Stimulated activated naive CD8-positive, alpha-beta T cell treated with anti-CD3 and anti-CD28 coated beads, Interleukin-15, amount 100 ng/mL, for 72 hours (primary cell): ENCODE data around the gene BRD7.
"Not testable (repeated sequence)": the region's sequence is repeated elsewhere in the genome, so short reads cannot be mapped to it uniquely, and the experiment has no call there.

Experiments
- ATAC-seq: fragments of 150-1000 bp; cut with Tn5 transposase; 2 replicates; pipeline ENCODE4 v1.10.0; 2021; ENCODE audit warnings: mild to moderate bottlenecking, moderate library complexity
- DNase-seq, 2 donors: peaks; one replicate each; pipeline ENCODE4 v3.0.0; 2021 to 2022
- H3K27ac Mint-ChIP-seq, 2 donors: one replicate each; pipeline ENCODE4 v1.8.0; 2022; ENCODE audit warnings: mild to moderate bottlenecking in 2 of 2, mixed read lengths in 2 of 2, moderate library complexity in 2 of 2
- H3K27me3 Mint-ChIP-seq: one replicate; pipeline ENCODE4 v1.8.0; 2022; ENCODE audit warnings: mixed read lengths
- H3K4me1 Mint-ChIP-seq: one replicate; pipeline ENCODE4 v1.8.0; 2022; ENCODE audit warnings: mild to moderate bottlenecking, mixed read lengths
- H3K4me3 Mint-ChIP-seq, 2 donors: one replicate each; pipeline ENCODE4 v1.8.0; 2022; ENCODE audit warnings: mild to moderate bottlenecking in 2 of 2, mixed read lengths in 2 of 2, moderate library complexity in 1 of 2
- H3K9me3 Mint-ChIP-seq, 2 donors: one replicate each; pipeline ENCODE4 v1.8.0; 2022; ENCODE audit warnings: mixed read lengths in 2 of 2

The BRD7 gene

GRCh38 chr16:50351952-50352351, 16.8 kb downstream of the BRD7 start:
- H3K4me1 Mint-ChIP-seq, result peaks cover 8% of the 10 kb centered on the region
- DNase-seq, result no peak
- no peaks in the 10 kb centered on the region for H3K27me3 Mint-ChIP-seq
- peak; percentile 46 for ATAC-seq
- no peak overlapping the region for H3K4me3 Mint-ChIP-seq
- peaks cover 5 to 7% of the 10 kb centered on the region in 2 donors for H3K9me3 Mint-ChIP-seq
- no peak overlapping the region for H3K27ac Mint-ChIP-seq

GRCh38 chr16:50351116-50351515, 17.7 kb downstream of the BRD7 start:
- peaks cover 5 to 7% of the 10 kb centered on the region in 2 donors for H3K9me3 Mint-ChIP-seq

GRCh38 chr16:50345210-50345609, 23.6 kb downstream of the BRD7 start:
- H3K4me3 Mint-ChIP-seq, H3K27me3 Mint-ChIP-seq, H3K27ac Mint-ChIP-seq, H3K4me1 Mint-ChIP-seq, DNase-seq, ATAC-seq, H3K9me3 Mint-ChIP-seq: not testable (repeated sequence)

More at GRCh38 chr16:50351116-50351515, 17.7 kb downstream of the BRD7 start:
- ATAC-seq, result no peak
- no peak overlapping the region for H3K4me3 Mint-ChIP-seq
- no peak overlapping the region for H3K27ac Mint-ChIP-seq
- no peaks in the 10 kb centered on the region for H3K27me3 Mint-ChIP-seq
- no peak for DNase-seq
- H3K4me1 Mint-ChIP-seq, result peaks cover 10% of the 10 kb centered on the region

GRCh38 chr16:50343566-50343965, 25.2 kb downstream of the BRD7 start:
- not testable (repeated sequence) for H3K9me3 Mint-ChIP-seq, DNase-seq, H3K4me3 Mint-ChIP-seq, H3K27me3 Mint-ChIP-seq, ATAC-seq, H3K27ac Mint-ChIP-seq
- peaks cover 12% of the 10 kb centered on the region for H3K4me1 Mint-ChIP-seq

- Mint-ChIP-seq H3K9me3 (no peaks in the 10 kb centered on the region), H3K27me3 (no peaks in the 10 kb centered on the region), H3K4me1 (peaks cover 18% of the 10 kb centered on the region), H3K4me3 (no peak overlapping the region), H3K27ac (no peak overlapping the region)
- DNase-seq, result no peak
- no peak for ATAC-seq
These were observed 28.2 kb downstream of the BRD7 start for GRCh38 chr16:50340578-50340977.

- H3K4me3 Mint-ChIP-seq, result peak overlapping the region in 1 of 2 donors; percentile 4
- ATAC-seq (peak; percentile 62), DNase-seq (no peak)
- H3K9me3 Mint-ChIP-seq, result no peaks in the 10 kb centered on the region
- peaks cover 18% of the 10 kb centered on the region for H3K4me1 Mint-ChIP-seq
- peak overlapping the region in 1 of 2 donors; percentile 36 for H3K27ac Mint-ChIP-seq
- no peaks in the 10 kb centered on the region for H3K27me3 Mint-ChIP-seq
These were observed 30.2 kb downstream of the BRD7 start for GRCh38 chr16:50338371-50339231.

GRCh38 chr16:50336884-50337283, 31.9 kb downstream of the BRD7 start:
- DNase-seq, result no peak
- Mint-ChIP-seq H3K4me1 (peaks cover 20% of the 10 kb centered on the region), H3K27me3 (no peaks in the 10 kb centered on the region), H3K9me3 (no peaks in the 10 kb centered on the region), H3K4me3 (no peak overlapping the region), H3K27ac (no peak overlapping the region)
- ATAC-seq, result no peak

- DNase-seq, result peak in 1 of 2 donors; percentile 46
- Mint-ChIP-seq H3K27ac (peak overlapping the region; percentile 74 to 86), H3K27me3 (no peaks in the 10 kb centered on the region), H3K4me3 (peak overlapping the region in 1 of 2 donors; percentile 47), H3K9me3 (no peaks in the 10 kb centered on the region), H3K4me1 (peaks cover 27% of the 10 kb centered on the region)
- ATAC-seq, result peak; percentile 86
These were observed 33.4 kb downstream of the BRD7 start for GRCh38 chr16:50335196-50335958.

- no peak overlapping the region for H3K4me3 Mint-ChIP-seq
- ATAC-seq, result no peak
- H3K27me3 Mint-ChIP-seq, result no peaks in the 10 kb centered on the region
- peaks cover 38% of the 10 kb centered on the region for H3K4me1 Mint-ChIP-seq
- H3K27ac Mint-ChIP-seq, result no peak overlapping the region
- no peaks in the 10 kb centered on the region for H3K9me3 Mint-ChIP-seq
- no peak for DNase-seq
These were observed 34.4 kb downstream of the BRD7 start for GRCh38 chr16:50334106-50334975.

- ATAC-seq, result no peak
- H3K27me3 Mint-ChIP-seq, result no peaks in the 10 kb centered on the region
- H3K4me3 Mint-ChIP-seq, result no peak overlapping the region
- no peak overlapping the region for H3K27ac Mint-ChIP-seq
- no peaks in the 10 kb centered on the region for H3K9me3 Mint-ChIP-seq
- peaks cover 28% of the 10 kb centered on the region for H3K4me1 Mint-ChIP-seq
- no peak for DNase-seq
These were observed 36.2 kb downstream of the BRD7 start for GRCh38 chr16:50332599-50332998.

GRCh38 chr16:50331570-50331969, 37.2 kb downstream of the BRD7 start:
- ATAC-seq, result no peak
- Mint-ChIP-seq H3K4me1 (peaks cover 35% of the 10 kb centered on the region), H3K4me3 (no peak overlapping the region), H3K27me3 (no peaks in the 10 kb centered on the region), H3K27ac (no peak overlapping the region), H3K9me3 (no peaks in the 10 kb centered on the region)
- no peak for DNase-seq

- no peaks in the 10 kb centered on the region for H3K9me3 Mint-ChIP-seq
- H3K4me1 Mint-ChIP-seq, result peaks cover 37% of the 10 kb centered on the region
- H3K27ac Mint-ChIP-seq, result peak overlapping the region; percentile 87 to 90
- ATAC-seq (no peak), DNase-seq (no peak)
- no peaks in the 10 kb centered on the region for H3K27me3 Mint-ChIP-seq
- no peak overlapping the region for H3K4me3 Mint-ChIP-seq
These were observed 39.2 kb downstream of the BRD7 start for GRCh38 chr16:50329446-50330189.

- ATAC-seq, result peak; percentile 99
- Mint-ChIP-seq H3K9me3 (no peaks in the 10 kb centered on the region), H3K4me3 (no peak overlapping the region), H3K4me1 (peaks cover 52% of the 10 kb centered on the region), H3K27ac (no peak overlapping the region), H3K27me3 (no peaks in the 10 kb centered on the region)
- peak; percentile 56 to 82 for DNase-seq
These were observed 41.8 kb downstream of the BRD7 start for GRCh38 chr16:50326835-50327465.

GRCh38 chr16:50326264-50326663, 42.5 kb downstream of the BRD7 start:
- no peaks in the 10 kb centered on the region for H3K27me3 Mint-ChIP-seq
- ATAC-seq (no peak), DNase-seq (no peak)
- peaks cover 45% of the 10 kb centered on the region for H3K4me1 Mint-ChIP-seq
- H3K4me3 Mint-ChIP-seq, result no peak overlapping the region
- H3K9me3 Mint-ChIP-seq, result no peaks in the 10 kb centered on the region
- H3K27ac Mint-ChIP-seq, result no peak overlapping the region
